Measurements from ENCODE around the gene PPP1CA.

GRCh38 chr11:67442504-67443404, 41.1 kb upstream of the PPP1CA start:
- TF ChIP-seq CTCF (IDR thresholded peaks at IDR 0.05; ENCODE audit: insufficient read depth, low read depth, low read length) (no peak), EZH2 (IDR thresholded peaks at IDR 0.05; ENCODE audit: insufficient read depth, low read length) (no peak)
